GM19455 (cell line): Measurements from ENCODE around the gene C5orf15.
"Not testable (repeated sequence)": the region's sequence is repeated elsewhere in the genome, so short reads cannot be mapped to it uniquely, and the experiment has no call there.

Experiments used
- ATAC-seq: cut with Tn5 transposase; IDR thresholded peaks from one replicate; pipeline ENCODE4 v1.9.1; 2021; ENCODE audit not compliant: unreplicated experiment

Gene C5orf15

DNA sequence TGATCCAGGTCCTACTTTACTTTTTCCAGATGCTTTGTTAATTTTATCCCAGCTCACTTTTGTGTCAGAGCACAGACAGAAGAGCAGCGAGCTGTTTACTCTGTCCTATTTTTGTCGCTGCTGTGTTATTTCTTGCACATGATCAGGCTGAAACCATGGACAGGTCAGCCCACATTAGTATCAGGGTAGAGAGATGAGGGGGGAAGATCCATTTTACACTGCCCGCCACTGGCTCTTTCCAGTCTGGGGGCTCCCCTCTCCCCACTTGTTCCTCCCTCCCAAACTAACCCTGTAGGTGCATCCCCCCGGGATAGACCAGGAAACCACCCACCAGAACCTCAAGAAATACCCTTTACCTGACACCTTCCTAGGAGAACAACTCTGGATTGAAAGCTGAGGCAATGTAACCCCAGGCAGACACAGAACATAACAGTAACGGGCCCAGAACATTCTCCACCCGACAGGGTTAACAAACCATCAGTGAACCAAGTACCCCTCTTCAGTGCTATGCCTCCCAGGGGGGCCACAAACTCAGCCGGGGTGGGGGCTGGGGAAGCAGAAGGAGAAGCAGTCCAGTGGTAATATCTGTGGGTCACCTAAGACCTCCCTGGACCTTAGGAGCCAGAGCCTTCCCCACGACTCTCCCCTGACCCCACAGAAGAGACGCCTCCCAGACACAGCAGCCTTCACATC lies 26.0 kb upstream of the C5orf15 start:
- ATAC-seq = no peak

DNA sequence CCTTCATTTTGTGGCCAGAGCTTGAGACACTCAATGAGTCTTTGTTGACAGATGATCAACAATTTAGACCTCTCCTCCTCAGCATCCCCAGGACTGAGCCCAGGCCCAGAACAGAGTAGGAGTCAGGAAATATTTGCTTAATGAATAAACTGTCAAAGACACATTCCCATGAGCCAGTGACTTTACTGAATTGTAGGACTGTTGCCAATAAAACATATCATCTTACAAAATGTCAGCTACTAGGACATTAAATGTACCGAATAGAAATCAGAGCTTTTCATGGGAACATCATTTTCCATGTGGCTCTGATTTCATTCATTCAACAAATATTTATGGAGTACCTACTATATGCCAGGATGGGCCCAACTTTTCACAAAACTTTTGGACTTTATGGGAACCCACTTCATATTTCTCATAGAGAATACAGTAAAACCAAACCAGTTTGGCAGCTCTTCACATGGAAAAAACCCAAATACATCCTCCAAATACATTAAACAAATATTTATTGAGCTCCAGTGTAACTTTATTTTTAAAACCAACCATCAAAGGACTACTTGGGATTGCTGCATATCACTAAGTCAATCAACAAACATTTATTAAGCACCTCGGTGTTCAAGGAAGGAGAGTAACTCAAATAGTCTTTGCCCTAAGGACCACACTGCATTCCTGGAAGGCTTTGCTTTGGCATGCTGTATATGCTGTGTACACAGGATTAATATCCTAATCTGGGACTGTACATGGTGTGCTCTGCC lies 24.9 kb upstream of the C5orf15 start:
- ATAC-seq = no peak

DNA sequence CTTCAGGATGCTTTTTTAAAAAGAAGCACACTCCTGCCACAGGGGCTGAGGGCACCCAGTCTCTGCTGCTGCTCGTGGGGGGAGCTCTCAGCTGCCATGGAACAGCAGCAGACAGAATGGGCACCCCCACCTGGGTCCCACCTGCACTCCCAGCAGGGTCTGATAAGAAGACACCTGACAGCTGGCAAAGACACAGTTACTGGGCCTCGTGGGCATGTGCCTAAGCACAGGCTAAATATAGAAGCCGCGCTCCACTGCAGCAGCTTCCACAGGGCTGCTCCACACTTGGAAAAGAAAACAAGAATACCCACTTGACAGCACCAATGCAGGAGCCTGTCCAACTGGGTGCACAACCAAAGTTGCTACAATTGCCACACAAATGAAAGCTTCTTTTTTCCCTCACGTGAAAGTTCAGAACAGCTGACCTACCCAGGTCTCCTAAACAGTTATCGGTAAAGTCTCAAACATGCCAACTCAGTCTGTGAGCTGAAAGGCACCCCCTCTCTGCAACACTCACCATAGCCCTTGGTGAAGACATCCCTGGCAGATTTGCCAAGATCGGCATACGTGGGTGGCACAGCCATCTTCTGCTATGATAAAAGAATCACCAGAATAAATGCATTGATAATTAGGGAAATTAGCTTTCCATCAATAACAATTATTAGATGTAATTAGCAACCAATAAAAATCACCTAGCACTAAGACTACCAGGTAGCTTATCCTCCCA lies 24.2 kb upstream of the C5orf15 start:
- ATAC-seq = no peak

DNA sequence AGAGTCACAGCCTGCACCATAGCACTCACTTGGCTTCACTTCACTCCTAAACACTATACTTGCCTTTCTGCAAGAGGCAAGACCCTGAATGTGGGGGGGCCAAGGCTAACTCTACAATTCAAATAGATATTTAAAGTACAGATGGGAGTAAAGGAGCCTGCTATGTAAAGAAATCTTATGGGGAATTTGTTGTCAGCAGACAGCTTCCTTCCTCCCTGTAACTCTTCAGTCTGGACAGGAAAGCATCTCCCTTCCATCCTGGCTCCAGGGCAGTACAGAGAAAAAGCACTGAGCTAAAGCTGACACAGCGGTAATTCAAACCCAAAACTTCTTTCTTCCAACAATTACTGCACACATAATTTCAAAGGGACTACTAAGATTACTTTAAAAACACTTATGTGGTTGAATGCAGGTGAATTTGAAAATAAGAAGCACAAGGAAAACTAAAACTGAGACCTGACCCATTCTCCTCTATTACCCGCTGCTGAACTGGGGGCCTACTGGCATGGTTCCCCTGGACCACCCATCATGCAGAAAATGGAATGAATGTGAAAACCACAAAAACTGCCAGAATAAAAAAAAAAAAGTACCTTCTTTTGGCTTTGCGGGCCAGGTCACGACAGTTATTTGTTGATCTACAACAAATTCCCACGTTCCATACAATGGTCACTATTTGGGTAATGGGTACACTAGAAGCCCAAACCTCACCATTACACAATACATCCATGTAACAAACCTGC lies 22.9 kb upstream of the C5orf15 start:
- ATAC-seq = no peak

DNA sequence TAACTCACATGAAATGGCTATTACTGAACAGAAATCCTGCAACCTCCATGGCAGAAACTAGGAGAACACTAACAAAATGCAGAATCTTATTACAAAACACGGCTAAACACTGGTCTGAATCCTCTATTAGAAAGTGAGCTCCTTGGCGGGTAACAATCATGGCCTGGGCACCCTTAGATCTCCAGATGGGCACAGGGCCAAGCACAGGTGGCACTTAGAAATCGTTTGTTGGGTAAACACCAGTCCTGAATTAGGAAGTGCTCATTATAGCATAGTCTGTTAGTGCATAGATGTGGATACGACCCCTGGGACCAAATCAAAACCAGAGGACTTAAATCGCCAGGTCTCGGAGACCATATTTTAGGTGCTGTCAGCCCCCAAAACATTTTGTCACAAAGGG lies 22.0 kb upstream of the C5orf15 start:
- ATAC-seq = no peak

DNA sequence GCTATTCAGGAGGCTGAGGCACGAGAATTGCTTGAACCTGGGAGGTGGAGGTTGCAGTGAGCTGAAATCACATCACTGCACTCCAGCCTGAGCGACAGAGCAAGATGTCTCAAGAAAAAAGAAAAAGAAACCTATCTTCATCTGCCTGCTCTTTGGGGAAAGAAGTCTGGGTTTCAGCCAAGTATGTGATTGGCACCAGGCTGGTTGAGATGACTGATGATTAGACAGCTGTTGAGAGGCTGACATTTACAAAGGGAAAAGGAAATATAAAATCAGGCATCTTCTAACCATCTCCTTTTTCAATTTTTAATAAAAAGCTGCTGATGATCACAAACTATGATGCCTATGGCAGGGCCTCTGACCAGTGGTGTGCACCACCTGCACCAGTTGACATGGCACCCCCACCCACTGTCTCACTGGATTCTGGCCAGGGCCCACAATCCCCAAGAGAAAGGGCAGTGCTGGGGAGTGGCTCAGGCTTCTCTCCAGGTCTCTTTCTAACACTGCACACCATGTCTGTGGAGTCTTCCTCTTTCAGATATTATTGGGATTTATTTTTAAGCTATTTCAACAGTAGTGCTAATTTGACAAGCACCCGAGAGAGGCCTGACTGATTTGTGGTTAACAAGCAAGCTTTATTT lies 17.2 kb upstream of the C5orf15 start:
- ATAC-seq = no peak

DNA sequence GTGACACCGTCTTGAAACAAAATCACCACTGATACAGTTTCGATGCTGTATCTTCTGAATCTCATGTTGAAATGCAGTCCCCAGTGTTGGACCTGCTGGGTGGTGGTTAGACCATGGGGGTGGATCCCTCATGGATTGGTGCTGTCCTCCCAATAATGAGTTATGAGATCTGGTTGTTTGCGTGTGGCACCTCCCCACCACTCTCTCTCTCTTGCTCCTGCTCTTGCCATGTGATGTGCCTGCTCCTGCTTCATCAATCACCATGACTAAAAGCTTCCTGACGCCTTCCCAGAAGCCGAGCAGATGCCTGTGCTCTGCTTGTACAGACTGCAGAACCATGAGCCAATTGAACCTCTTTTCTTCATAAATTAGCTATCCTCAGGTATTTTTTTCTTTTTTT lies 15.2 kb upstream of the C5orf15 start:
- ATAC-seq = no peak

DNA sequence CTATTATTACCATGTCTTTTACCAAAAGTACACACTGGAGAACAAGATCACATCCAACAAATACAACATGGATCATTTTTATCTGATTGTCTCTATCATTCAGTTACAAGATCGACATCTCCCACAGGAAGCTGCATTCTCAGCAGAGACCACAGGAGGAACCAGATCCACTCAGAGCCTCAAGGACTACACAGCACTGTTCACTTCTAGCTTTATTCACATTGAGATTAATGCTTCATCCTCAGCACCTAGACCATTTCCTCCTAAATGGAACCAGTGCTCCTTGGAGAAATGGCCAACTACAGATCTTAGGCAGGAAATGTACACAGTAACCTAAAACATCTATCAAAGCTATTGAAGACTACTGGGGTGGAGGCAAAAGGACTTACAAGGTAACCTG lies 13.3 kb upstream of the C5orf15 start:
- ATAC-seq = no peak

DNA sequence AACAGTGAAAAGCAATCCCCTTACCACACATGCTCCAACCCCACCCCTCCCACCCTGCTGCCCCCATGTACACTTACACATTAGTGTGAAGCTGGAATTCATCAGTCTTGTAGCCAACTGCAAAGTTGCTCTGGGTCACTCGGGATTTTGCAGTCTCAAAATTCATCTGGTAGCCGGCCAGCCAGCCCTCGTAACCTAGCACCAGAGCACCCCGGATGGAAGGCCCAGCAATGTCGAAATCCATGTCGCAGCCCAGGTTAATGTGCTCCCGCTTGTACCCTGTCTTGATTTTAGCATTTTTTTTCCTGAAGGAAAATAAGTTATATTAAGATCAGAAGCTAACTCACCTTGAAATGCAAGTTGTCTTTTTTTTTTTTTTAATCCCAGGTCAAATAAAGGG lies 12.2 kb upstream of the C5orf15 start:
- no peak for ATAC-seq

DNA sequence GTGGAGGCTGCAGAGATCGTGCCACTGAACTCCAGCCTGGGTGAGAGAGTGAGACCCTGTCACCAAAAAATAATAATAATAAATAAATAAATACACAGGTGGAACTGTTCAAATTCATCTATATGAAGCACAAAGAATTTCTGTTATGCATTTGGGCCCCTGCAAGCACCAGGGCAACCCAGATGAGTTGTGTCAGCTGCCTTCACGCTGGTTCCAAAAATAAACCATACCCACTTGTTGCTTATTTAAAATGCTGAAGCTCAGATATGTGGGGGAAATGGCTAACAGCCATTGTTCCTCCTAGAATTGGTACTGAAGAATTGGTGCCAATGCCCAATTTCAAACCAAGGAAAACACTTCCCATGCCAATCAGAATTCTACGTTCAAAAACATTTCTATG lies 10.5 kb upstream of the C5orf15 start:
- no peak for ATAC-seq

DNA sequence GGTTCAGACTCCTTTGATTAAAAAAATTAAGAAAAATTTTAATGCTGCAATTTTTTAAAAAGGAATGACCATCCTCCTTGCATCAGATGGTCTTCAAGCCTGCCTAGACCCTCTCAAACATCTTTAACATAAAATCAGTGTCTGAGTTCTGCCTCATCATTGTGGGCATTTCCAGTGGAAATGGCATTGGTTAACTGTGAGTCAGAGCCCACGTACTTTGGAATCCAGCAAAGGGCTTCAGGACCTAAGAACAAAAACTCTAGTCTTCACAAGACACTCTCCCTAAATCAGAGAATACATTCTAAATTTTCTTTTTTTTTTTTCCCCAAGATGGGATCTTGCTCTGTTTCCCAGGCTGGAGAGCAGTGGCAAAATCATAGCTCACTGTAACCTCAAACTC lies 9.4 kb upstream of the C5orf15 start:
- no peak for ATAC-seq

DNA sequence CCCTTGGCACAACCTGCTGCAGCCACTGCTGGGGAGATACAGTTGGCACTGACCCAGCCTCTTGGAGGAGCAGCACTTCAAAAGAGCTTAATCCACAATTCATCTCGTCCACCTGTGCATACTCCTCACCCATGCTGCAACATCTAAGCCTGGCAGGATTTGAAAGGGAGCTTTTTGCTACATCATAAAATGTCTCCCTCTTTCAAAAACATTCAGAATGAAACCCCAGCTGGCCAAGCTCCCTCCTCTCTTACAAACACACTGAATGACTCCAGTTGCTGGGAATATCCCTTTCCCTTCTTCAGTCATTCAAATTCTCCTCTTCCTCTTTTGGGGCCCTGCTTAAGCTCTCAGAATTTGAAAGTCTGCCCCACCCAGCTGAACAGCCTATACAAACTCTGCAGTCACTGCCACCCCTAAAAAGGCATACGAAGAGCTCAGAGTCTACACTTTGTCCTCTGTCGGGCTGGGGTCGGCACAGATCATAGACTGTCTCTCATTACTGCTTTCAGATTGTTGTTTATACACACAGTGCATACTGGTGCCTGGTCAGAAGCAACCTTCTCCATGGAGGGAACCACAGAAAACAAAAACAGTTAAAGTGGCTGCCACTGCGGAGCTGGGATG lies 8.8 kb upstream of the C5orf15 start:
- no peak for ATAC-seq

DNA sequence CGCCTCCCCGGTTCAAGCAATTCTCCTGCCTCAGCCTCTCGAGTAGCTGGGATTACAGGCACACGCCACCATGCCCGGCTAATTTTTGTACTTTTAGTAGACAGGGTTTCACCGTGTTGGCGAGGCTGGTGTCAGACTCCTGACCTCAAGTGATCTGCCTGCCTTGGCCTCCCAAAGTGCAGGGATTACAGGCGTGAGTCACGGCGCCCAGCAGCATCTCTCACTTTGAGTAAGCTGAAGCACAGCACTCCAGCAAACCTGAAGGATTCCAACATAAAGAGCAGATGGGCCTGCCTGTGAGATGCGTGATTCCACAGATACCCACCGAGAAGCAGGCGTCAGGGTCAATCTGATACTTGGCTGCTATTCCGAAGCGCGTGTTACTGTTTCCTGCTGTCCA lies 7.1 kb upstream of the C5orf15 start:
- not testable (repeated sequence) for ATAC-seq

DNA sequence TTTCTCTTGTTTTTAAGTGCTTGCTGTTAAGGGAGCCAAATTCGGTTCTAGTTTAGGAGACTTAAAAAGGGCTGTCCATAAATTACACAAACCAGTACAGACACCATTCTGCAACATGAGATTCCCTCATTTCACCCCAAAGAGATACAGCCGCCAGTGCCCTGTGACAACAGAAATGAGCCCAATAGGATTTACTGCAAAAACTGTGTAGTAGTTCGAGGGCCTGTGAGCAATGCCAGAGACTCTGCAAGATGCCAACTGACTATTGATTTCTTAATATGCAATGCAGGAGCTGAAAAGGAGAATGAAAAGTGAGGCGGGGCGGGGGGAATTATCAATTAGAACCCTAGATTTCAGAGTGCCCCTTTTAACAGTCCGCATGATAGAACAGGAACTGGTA lies 5.7 kb upstream of the C5orf15 start:
- ATAC-seq = no peak

DNA sequence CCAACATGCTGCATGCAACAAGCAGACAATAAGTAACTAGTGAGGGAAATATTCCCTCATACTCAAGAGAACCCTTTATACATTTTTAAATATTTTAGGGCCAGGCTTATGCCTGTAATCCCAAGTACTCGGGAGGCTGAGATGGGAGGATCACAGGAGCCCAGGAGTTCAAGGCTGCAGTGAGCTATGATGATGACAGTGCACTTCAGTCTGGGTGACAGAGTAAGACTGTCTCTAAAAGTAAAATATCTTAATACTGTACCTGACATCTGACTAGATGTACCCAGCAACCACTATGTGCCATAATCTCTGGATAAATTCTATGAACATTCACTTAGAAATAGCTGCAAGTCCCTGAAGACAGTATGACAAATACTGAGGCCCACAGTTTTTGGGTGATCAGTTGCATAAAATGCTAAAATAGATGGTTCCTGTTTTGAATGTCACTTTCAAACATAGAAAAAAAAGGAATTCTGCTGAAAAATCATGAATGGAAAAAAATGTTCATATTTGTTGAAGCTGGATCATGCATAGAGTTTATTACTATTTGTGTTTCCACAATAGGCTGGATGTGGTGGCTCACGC lies 2.0 kb upstream of the C5orf15 start:
- ATAC-seq = no peak

DNA sequence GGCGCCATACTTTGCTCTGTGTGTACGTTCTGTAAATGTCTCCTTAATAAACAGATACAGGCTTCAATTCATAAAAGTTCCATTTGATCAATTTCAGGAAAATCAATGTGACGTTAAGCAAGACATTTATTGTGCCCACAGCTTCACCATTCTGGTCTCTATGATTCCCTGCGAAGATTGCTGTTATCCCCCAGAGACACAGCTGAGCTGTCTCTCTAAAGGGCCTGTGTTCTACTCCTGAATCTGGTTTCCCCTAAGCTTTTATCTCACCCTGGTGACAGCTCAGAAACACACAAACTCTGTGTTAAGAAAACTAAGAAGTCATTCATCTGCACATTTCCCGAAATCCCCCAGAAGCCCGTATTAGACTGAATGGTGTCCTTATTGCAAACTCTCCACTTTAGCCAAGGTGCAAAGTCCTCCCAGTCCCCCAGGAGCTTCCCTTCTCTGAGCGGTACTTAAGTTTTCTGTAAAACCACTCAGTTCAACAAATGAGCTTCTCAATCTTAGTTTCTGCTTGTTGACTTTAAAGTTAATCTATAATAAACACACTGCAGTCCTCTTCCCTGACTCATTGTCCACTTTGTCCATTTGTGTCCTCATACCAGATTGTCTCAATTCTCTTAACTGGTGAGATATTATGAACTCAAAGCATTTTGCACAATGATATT lies 1.4 kb upstream of the C5orf15 start:
- no peak for ATAC-seq

DNA sequence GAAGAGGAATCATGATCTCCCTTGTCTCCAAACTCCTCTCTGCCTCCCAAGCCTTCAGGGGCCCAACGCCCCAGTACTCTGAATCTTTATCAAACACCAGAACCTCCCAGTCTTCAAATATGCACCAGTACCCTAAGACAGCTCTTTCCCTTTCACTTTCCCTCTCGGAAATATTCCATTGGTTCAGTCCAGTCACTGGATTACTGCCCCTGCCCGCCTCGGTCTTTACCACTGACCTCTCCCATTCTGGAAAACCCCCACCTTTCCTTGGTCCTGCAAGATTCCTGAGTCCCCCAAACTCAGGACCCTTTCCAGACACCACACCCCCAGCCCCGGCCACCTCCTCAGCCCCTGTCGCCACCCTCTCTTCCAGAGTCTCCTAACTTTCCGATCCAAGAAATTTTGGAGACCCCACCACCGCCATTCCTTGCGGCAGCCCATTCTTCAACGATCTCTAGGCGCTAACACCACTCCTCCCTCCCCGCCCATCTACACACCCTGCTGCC lies 674 bp downstream of the C5orf15 start:
- ATAC-seq = peak; percentile 5

DNA sequence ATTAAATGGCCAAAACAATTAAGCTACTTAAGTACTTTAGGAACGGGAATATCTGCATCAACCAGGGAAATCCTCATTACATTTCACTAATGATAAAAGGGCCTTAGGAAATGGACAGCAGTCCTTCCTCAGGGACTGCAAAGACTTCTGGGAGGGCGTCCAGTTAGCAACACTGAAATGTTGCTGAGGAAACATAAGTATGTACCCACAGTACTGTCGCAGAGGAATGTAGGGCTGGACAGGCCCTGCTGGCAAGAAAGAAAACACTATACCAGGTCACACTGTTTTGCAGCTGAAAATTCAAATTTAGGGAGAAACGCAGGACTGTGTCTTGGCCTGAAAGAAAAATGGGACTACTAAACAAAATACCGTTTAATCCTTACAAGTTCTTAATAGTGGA lies 1.3 kb downstream of the C5orf15 start:
- no peak for ATAC-seq

DNA sequence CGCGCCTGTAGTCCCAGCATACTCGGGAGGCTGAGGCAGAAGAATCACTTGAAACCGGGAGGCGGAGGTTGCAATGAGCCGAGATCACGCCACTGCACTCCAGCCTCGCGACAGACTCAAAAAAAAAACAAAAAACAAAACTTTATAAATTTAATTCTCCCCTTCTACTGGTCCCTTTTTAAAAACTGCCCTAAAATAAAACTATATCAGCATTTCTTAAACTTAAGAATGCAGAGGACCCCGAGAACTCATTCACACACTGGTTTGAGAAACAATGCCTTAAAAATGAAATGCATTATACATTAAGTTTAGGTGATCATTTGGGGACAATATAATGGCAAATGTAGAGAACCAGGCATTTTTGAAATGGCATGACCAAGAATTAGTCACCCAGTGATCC lies 2.3 kb downstream of the C5orf15 start:
- ATAC-seq = no peak
